DOHH2 (cell line): ENCODE measurements around the gene GRB10.

ENCODE experiments used
- H3F3A ChIP-seq: fragments of 200-600 bp; sonication (generic), shearing (Covaris generic); 2 replicates; pipeline ENCODE4 v1.6.0; 2016; ENCODE audit warnings: antibody characterized with exemption, mild to moderate bottlenecking; ENCODE audit not compliant: control insufficient read depth, insufficient read depth
- H3K27ac ChIP-seq: fragments of 200-600 bp; sonication (generic); 2 replicates; pipeline ENCODE4 v1.5.1; 2014; ENCODE audit warnings: low read depth, mild to moderate bottlenecking, low read length, moderate library complexity
- H3K27me3 ChIP-seq: fragments of 200-600 bp; sonication (generic); 2 replicates; pipeline ENCODE4 v1.6.1; 2014; ENCODE audit warnings: mild to moderate bottlenecking, low read length, mixed read lengths; ENCODE audit not compliant: control insufficient read depth
- H3K36me3 ChIP-seq: fragments of 200-600 bp; sonication (generic); 2 replicates; pipeline ENCODE4 v1.6.1; 2014; ENCODE audit warnings: mild to moderate bottlenecking, low read length, moderate library complexity, mixed read lengths; ENCODE audit not compliant: control insufficient read depth
- H3K4me1 ChIP-seq: fragments of 200-600 bp; sonication (generic); 2 replicates; pipeline ENCODE4 v1.6.1; 2014; ENCODE audit warnings: mild to moderate bottlenecking, low read length, mixed read lengths; ENCODE audit not compliant: control insufficient read depth
- H3K4me2 ChIP-seq: fragments of 200-600 bp; sonication (generic); 2 replicates; pipeline ENCODE4 v1.6.0; 2014; ENCODE audit warnings: mild to moderate bottlenecking, low read length, moderate library complexity
- H3K4me3 ChIP-seq: fragments of 200-600 bp; sonication (generic); 2 replicates; pipeline ENCODE4 v1.5.1; 2014; ENCODE audit warnings: mild to moderate bottlenecking, low read length, mixed read lengths
- H3K79me2 ChIP-seq: fragments of 200-600 bp; sonication (generic); 2 replicates; pipeline ENCODE4 v1.6.1; 2014; ENCODE audit warnings: mild to moderate bottlenecking, low read length, mixed read lengths; ENCODE audit not compliant: control insufficient read depth
- H3K9me2 ChIP-seq: fragments of 200-600 bp; sonication (generic); replicated peaks from 2 replicates; pipeline ENCODE4 v1.6.1; 2014; ENCODE audit warnings: mild to moderate bottlenecking, low read length, mixed read lengths; ENCODE audit not compliant: control insufficient read depth
- H3K9me3 ChIP-seq: fragments of 200-600 bp; sonication (generic); 2 replicates; pipeline ENCODE4 v1.6.1; 2014; ENCODE audit warnings: antibody characterized with exemption, low read length, mixed read lengths; ENCODE audit not compliant: control insufficient read depth, insufficient read depth
- H4K20me1 ChIP-seq: fragments of 200-600 bp; sonication (generic); 2 replicates; pipeline ENCODE4 v1.6.0; 2014; ENCODE audit warnings: low read depth, mild to moderate bottlenecking, antibody characterized with exemption, low read length, moderate library complexity; ENCODE audit not compliant: control insufficient read depth, insufficient read depth
- CTCF ChIP-seq: fragments of 200-600 bp; sonication (generic); IDR thresholded peaks from one replicate; pipeline ENCODE4 v1.5.1; 2014; ENCODE audit warnings: antibody characterized with exemption, mild to moderate bottlenecking, low read depth, low read length; ENCODE audit not compliant: poor library complexity, severe bottlenecking
- EZH2phosphoT487 ChIP-seq: fragments of 200-600 bp; sonication (generic); IDR thresholded peaks from 2 replicates; pipeline ENCODE4 v1.6.1; 2017; ENCODE audit warnings: borderline replicate concordance, mild to moderate bottlenecking, antibody characterized with exemption, low read length, moderate library complexity, mixed read lengths

Gene GRB10

GRCh38 chr7:50713123-50713965 is 69.4 kb downstream of the GRB10 start:
- Histone ChIP-seq H3K4me1 (no peaks in the 10 kb centered on the region), H3K79me2 (no peaks in the 10 kb centered on the region), H3K4me3 (no peak overlapping the region), H3F3A (no peaks in the 10 kb centered on the region), H3K27ac (no peak overlapping the region), H3K36me3 (no peaks in the 10 kb centered on the region), H3K9me3 (no peaks in the 10 kb centered on the region), H3K9me2 (no peaks in the 10 kb centered on the region), H3K4me2 (no peak overlapping the region), H3K27me3 (peaks cover 5% of the 10 kb centered on the region; the same call in 1 of the 2 replicates), H4K20me1 (no peaks in the 10 kb centered on the region)
- TF ChIP-seq EZH2phosphoT487, result no peak

DNA sequence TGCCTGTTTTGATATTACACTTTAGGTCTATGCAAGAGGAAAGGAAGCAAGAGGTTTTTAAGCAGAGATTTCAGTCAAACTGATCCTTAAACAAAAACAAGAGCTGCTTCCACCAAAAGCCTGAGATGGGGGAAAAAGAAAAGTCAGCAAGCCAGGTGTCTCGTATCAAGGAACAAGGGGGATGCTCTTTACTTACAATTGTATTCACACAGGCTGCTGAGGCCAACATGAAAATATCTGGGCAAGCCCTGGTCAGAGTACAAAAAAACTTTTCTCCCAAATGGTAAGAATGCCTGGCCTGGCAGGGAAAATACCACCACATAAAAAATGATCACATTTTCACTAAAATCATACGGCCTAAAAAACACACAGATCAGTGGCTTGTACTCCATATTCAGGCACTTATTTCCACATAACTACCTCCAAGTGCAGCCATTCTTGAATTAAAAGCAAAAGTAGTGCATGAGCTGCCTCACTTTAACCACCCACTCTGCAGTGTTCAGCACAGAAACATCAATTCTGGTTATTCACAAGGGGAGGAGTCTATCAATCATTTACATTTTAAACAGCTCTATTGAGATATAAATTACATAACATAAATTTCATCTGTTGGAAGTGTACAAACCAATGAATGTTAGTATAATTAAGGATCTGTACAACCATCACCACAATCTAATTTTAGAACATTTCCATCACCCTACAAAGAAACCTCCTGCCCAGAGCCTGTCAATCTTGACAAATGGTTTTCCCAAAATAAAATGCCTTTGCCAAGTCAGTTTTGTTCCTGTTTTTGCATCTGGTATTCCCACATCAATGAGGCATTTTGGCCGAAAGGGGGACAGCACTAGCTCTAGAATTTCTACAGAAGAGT is 70.2 kb downstream of the GRB10 start:
- H3K27me3 ChIP-seq, result peaks cover 5% of the 10 kb centered on the region; the same call in 1 of the 2 replicates
- H3K4me2 ChIP-seq, result no peak overlapping the region
- no peaks in the 10 kb centered on the region for H3K36me3 ChIP-seq
- H4K20me1 ChIP-seq, result no peaks in the 10 kb centered on the region
- no peak for TF ChIP-seq EZH2phosphoT487
- TF ChIP-seq CTCF, result no peak
- H3K4me3 ChIP-seq, result no peak overlapping the region
- H3K9me2 ChIP-seq, result no peaks in the 10 kb centered on the region
- no peaks in the 10 kb centered on the region for H3K9me3 ChIP-seq
- H3K4me1 ChIP-seq, result no peaks in the 10 kb centered on the region
- H3K79me2 ChIP-seq, result no peaks in the 10 kb centered on the region
- H3K27ac ChIP-seq, result no peak overlapping the region
- H3F3A ChIP-seq, result no peaks in the 10 kb centered on the region

GRCh38 chr7:50711271-50712175 is 71.2 kb downstream of the GRB10 start:
- Histone ChIP-seq H3K79me2 (no peaks in the 10 kb centered on the region), H4K20me1 (no peaks in the 10 kb centered on the region), H3F3A (no peaks in the 10 kb centered on the region), H3K9me2 (no peaks in the 10 kb centered on the region), H3K27ac (no peak overlapping the region), H3K36me3 (no peaks in the 10 kb centered on the region), H3K4me2 (no peak overlapping the region), H3K4me3 (no peak overlapping the region), H3K27me3 (peaks cover 5% of the 10 kb centered on the region; the same call in 1 of the 2 replicates), H3K4me1 (no peaks in the 10 kb centered on the region), H3K9me3 (no peaks in the 10 kb centered on the region)
- TF ChIP-seq CTCF (no peak), EZH2phosphoT487 (no peak)
